ENCODE measurements around the gene SLC39A11.

GRCh38 chr17:72901657-72902056 lies 190.8 kb downstream of the SLC39A11 start:
- TF ChIP-seq CTCF (IDR thresholded peaks at IDR 0.05) (no peak), POLR2A (IDR thresholded peaks at IDR 0.05) (no peak)

All from thyroid gland (tissue), 4 donors.